Measurements from ENCODE around the gene ULK2.
"Not testable (repeated sequence)": the region's sequence is repeated elsewhere in the genome, so short reads cannot be mapped to it uniquely, and the experiment has no call there.

ULK2 gene

GRCh38 chr17:19867329-19868078 is at the start of gene ULK2:
Gene ULK2, minus strand, starts transcription at chr17:19867936. Its CDS starts 519 bp downstream, at chr17:19867417.
- DNase-seq (ENCODE audit: low read depth in 3 of 3, low spot score in 1 of 3), result peak in 2 of 3 donors; percentile 18 to 42

GRCh38 chr17:19915245-19915978 is 47.7 kb upstream of the ULK2 start:
- DNase-seq (ENCODE audit: low read depth in 3 of 3, low spot score in 1 of 3), result no peak

- no peak for DNase-seq (ENCODE audit: low read depth in 3 of 3, low spot score in 1 of 3)
These were observed 43.3 kb upstream of the ULK2 start for GRCh38 chr17:19911033-19911432.

DNA sequence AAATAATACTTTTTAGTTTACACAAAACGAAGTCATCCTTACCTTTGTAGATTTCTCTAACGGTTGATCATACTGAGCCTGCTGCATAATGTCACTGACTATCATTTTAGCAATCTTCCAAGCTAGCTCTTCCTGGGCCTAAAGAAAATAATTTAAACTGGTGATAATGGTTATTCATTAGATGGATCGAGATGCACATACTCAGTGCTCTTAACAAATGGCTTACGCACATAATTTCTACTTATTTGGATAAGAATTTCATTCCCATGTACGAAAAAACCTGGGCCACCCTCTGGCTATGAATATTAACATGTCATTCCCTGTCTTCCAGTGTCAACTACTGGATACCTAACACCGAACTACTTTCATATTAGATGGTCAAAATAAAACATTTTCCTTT is 41.4 kb upstream of the ULK2 start:
- no peak for DNase-seq (ENCODE audit: low read depth in 3 of 3, low spot score in 1 of 3)

GRCh38 chr17:19905502-19905901 is 37.8 kb upstream of the ULK2 start:
- no peak for DNase-seq (ENCODE audit: low read depth in 3 of 3, low spot score in 1 of 3)

- DNase-seq (ENCODE audit: low read depth in 3 of 3, low spot score in 1 of 3), result no peak
These were observed 37.2 kb upstream of the ULK2 start for GRCh38 chr17:19904924-19905323.

GRCh38 chr17:19904412-19904811 is 36.7 kb upstream of the ULK2 start:
- DNase-seq (ENCODE audit: low read depth in 3 of 3, low spot score in 1 of 3), result no peak

DNA sequence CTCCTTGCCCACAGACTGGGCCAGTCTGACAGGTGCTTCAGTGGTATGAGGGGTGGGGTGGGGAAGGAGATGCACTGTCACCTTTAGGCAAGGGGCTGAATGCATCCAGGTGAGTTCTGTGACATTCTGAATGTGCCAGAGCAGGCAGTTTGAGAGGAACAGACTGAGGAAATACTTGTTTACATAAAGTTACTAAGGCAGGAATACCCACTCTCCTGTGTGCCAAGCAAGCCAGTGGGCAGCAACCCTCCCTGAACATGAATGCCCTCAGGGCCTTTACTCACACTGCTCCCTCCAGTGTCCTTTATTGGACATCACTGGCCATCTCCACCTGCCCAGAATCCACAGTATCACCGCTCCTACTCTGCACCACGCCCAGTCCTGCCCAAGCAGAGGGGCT is 33.1 kb upstream of the ULK2 start:
- DNase-seq (ENCODE audit: low read depth in 3 of 3, low spot score in 1 of 3), result no peak

- no peak for DNase-seq (ENCODE audit: low read depth in 3 of 3, low spot score in 1 of 3)
These were observed 30.2 kb upstream of the ULK2 start for GRCh38 chr17:19897903-19898302.

DNA sequence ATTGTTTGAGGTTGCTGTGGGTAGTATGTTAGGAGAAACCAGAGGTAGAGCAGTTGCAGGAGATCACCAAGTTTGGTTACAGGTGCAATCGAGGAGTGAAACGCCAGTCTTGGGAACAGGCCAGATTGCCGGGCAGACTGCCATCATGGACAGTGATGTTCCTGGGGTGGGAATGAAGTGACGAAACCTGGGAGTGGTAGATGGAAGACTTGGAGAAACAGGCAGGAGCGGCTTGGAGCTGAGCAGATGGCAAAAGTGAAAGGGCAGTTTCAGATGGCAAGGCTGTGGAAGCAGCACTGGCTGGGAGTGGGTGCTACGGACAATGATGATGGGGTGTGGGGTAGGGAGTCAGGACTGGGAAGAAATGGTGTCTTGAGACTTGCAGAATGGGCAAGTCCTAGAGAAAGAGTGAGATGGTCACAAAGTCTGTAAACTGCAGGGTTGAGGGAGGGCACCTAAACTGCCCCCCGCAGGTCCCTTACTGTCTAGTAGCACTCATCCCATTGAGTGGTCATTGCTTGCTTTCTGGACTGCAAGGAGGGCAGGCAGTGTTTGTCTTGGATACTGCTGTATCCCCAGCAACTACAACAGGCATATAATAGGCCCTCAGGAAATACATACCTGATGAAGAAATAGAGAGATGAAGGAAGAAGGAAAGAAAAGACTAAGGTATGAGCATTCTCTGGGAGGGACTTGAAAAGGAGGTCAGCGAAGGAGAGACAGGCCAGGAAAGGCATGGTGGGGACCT is 29.5 kb upstream of the ULK2 start:
- DNase-seq (ENCODE audit: low read depth in 3 of 3, low spot score in 1 of 3), result no peak

DNA sequence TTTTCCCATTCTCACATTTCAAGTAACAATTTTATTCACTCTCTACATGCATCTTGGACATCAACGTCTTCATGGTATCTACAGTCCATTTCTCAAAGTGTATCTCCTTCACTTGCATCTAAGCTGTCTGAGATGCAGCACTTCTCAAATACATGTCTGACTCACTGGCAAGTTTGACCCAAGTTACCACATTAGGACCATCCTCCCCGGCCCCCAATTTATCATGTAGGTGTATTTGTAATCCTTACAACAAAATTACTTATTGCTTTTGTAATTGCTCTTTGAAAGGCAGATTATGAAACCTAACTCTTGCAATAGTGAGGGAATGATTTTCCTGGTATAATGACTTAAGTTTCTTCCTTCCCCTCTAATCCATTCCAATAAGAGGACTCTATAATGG is 28.9 kb upstream of the ULK2 start:
- no peak for DNase-seq (ENCODE audit: low read depth in 3 of 3, low spot score in 1 of 3)

DNA sequence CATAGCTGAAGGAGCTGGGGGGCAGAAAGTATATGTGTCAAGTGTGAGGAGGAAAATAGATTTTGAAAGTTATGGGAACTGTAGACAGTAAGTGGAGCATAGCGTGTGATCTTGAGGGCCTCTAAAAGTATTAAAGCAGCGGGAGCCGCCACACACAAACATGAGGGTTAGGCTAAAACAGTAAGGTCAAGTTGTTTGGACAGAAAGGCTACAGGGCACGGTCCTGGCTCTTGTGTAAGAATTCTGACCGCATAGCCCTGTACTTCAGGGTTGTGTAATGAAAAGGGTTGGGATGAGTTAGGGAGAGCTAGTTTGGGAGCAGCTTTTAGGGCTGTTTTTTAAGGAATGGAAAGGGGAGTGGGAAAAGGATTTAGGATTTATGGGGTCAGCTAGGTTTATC is 22.8 kb upstream of the ULK2 start:
- DNase-seq (ENCODE audit: low read depth in 3 of 3, low spot score in 1 of 3), result not testable (repeated sequence)

DNA sequence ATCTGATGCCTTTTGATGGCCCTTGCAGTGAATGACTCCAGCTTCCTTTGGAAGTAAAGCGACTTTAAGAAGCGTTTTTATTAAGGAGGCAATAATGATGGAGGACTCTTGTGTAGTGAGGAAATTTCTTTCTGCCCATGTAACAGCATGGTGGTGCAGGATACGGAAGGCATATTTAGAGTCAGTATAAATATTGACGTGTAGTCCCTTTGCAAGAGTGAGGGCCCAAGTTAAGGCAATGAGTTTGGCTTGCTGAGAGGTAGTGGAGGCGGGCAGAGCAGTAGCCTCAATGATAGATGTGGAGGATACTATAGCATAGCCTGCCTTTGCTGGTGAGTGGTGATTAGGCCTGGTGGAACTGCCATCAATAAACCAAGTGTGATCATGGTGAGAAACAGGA is 22.3 kb upstream of the ULK2 start:
- not testable (repeated sequence) for DNase-seq (ENCODE audit: low read depth in 3 of 3, low spot score in 1 of 3)

DNA sequence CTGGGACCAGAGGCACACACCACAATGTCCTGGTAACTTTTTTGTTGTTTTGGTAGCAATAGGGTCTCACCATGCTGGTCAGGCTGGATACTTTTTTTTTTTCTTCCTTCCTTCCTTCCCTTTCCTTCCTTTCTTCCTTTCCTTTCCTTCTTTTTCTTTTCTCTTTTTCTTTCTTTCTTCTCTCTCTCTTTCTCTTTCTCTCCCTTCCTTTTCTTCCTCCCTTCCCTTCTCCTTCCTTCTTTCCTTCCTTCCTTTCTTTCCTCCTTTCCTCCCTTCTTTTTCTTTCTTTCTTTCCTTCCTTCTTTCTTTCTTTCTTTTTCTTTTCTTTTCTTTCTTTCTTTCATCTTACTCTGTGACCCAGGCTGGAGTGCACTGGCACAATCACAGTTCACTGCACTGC is 18.4 kb upstream of the ULK2 start:
- no peak for DNase-seq (ENCODE audit: low read depth in 3 of 3, low spot score in 1 of 3)

DNA sequence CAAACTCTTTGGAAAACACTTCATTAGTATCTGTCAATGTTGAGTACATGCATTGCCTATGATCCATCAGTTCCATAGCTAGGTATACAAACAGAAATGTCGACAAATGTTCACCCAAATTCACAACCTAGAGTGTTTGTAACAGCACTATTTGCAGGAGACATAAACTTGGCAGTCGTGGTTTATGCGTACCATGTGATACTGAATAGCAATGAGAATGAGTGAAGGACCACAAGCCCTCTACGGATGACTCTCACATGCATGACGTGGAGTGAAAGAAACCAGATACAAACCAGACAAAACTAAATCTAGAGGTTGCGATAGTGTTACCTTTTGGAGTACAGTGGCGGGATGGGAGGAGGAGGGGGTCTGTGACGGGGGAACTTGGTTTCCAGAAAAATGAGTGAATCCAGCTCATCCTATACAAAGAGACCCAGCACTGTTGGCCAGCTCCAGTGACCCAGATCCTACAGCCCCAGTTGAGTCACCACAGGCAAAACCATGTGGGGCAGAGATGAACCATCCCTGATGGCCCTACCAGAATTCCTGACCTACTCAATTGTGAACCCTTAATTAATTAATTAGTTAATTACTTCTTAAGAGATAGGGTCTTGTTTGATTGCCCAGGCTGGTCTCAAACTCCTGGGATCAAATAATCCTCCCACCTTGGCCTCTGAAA is 15.9 kb upstream of the ULK2 start:
- no peak for DNase-seq (ENCODE audit: low read depth in 3 of 3, low spot score in 1 of 3)

DNA sequence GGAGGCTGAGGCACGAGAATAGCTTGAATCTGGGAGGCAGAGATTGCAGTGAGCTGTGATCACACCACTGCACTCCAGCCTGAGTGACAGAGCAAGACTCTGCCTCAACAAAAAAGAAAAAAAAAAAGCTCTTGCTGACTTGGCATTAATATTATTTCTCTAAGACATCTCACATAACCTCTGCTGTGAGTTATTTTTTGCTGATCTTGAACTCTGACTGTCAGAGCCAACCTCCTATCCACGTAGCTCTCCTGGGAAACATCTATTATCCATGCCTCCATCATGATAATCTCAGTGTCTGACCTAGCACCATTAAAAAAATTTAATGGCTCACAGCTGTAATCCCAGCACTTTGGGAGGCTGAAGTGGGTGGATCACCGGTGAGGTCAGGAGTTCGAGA is 12.7 kb upstream of the ULK2 start:
- DNase-seq (ENCODE audit: low read depth in 3 of 3, low spot score in 1 of 3), result no peak

DNA sequence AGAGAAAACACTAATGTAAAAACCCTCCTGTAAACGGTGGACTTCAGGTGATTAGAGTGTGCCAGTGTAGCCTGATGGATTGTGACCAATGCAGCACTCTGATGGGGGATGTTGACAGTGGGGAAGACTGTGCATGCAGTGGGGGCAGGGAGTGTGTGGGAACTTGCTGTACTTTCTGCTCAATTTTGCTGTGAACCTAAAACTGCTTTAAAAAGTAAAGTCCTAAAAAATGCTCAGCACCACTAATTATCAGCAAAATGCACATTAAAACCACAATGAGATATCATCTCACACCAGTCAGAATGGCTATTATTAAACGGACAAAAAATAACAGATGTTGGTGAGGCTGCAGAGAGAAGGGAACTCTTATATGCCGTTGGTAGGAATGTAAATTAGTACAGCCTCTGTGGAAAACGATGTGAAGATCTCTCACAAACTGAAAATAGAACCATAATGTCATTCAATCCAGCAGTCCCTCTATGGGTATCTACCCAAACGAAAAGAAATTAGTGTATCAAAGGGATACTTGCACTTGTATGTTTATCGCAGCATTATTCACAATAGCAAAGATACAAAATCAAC is 9.7 kb upstream of the ULK2 start:
- no peak for DNase-seq (ENCODE audit: low read depth in 3 of 3, low spot score in 1 of 3)

- no peak for DNase-seq (ENCODE audit: low read depth in 3 of 3, low spot score in 1 of 3)
These were observed 8.9 kb upstream of the ULK2 start for GRCh38 chr17:19876529-19877161.

- DNase-seq (ENCODE audit: low read depth in 3 of 3, low spot score in 1 of 3), result no peak
These were observed 6.5 kb upstream of the ULK2 start for GRCh38 chr17:19874256-19874655.

- no peak for DNase-seq (ENCODE audit: low read depth in 3 of 3, low spot score in 1 of 3)
These were observed 5.6 kb upstream of the ULK2 start for GRCh38 chr17:19873346-19873745.

- DNase-seq (ENCODE audit: low read depth in 3 of 3, low spot score in 1 of 3), result no peak
These were observed 301 bp upstream of the ULK2 start for GRCh38 chr17:19868079-19868395.

All from stimulated activated CD4-positive, alpha-beta T cell treated with anti-CD3 and anti-CD28 coated beads, TNF-alpha, amount 100 ng/mL, for 1 hour (primary cell).